WI38 (cell line): ENCODE measurements around the gene NTN1.
"Not testable (repeated sequence)": the region's sequence is repeated elsewhere in the genome, so short reads cannot be mapped to it uniquely, and the experiment has no call there.

ENCODE experiments used
- H3K4me3 ChIP-seq: 2 replicates; pipeline ENCODE4 v1.5.1; 2011; ENCODE audit warnings: low read depth, mild to moderate bottlenecking, control low read depth, low read length
- TF ChIP-seq, protein P1 (sequence below): IDR thresholded peaks from 2 replicates; pipeline ENCODE4 v1.5.1; 2012; ENCODE audit warnings: low read depth, mild to moderate bottlenecking, control low read depth, low read length

Gene NTN1

DNA sequence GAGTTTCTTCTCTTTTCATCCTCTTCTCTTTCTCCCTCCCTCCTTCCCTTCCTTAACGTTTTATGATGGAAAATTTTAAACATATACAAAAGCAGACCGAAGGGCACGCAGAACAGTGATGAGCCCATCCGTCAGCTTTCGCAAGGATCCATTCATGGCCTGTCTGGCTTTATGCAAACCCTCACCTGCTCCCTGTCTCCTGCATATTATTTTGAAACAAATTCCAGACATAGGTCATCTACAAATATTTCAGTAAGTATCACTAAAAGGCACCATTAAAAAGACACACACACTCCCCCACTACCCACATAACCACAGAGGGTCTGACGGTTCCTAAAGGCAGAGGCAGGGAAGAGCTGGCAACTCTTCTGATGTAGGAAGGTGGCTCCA, 235.0 kb downstream of the NTN1 start:
- H3K4me3 ChIP-seq: no peak overlapping the region
- TF ChIP-seq, protein P1, sequence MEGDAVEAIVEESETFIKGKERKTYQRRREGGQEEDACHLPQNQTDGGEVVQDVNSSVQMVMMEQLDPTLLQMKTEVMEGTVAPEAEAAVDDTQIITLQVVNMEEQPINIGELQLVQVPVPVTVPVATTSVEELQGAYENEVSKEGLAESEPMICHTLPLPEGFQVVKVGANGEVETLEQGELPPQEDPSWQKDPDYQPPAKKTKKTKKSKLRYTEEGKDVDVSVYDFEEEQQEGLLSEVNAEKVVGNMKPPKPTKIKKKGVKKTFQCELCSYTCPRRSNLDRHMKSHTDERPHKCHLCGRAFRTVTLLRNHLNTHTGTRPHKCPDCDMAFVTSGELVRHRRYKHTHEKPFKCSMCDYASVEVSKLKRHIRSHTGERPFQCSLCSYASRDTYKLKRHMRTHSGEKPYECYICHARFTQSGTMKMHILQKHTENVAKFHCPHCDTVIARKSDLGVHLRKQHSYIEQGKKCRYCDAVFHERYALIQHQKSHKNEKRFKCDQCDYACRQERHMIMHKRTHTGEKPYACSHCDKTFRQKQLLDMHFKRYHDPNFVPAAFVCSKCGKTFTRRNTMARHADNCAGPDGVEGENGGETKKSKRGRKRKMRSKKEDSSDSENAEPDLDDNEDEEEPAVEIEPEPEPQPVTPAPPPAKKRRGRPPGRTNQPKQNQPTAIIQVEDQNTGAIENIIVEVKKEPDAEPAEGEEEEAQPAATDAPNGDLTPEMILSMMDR: no peak

DNA sequence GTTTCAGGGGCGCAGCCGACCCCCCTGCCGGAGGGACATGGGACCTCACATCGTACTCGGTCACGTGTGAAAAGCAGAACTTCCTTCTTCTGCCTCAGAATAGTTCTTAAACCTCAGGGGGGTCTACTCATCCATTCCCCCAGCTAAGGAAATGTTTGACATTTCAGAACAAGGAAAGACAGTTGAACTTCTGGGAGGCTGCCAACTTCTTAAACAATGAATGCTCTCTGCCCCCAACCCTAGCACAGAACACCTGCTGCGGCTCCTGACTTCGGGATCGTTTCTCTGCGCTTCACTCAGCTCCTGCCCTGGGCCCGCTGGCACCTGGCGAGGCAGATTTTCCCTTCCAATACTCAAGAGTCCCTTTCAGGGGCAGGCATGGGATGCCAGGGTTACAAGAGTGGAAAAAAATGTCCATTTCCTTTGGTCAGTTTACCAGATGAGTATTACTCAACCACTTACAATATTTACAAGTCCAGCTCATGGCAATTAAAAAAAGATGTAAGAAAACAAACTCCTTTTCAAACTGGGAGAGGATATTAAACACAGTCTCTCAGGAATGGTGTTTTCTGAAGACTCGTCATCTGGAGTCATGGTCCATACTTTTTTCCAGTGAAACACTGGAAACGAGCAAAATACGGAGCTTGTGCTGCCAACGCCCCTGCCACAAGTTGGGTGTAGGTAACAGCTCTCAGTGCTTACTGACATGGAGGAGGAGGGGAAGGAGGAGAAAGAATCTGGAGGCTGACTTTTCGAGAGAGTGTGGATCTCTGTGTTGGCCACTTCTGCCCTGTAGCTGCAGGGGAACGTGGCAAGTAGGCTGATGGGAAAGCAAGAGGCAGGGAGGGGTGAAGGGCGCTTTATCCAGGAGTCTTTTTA, 235.7 kb downstream of the NTN1 start:
- TF ChIP-seq, protein P1: no peak
- no peak overlapping the region for H3K4me3 ChIP-seq

DNA sequence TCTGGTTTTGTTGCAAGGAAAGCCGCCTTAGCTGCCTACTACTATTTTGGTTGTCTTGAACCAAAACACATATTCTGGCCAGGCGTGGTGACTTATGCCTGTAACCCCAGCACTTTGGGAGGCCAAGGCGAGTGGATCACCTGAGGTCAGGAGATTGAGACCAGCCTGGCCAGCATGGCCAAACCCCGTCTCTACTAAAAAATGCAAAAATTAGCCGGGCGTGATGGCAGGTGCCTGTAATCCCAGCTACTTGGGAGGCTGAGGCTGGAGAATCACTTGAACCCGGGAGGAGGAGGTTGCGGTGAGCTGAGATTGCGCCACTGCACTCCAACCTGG, 236.3 kb downstream of the NTN1 start:
- H3K4me3 ChIP-seq: not testable (repeated sequence)

DNA sequence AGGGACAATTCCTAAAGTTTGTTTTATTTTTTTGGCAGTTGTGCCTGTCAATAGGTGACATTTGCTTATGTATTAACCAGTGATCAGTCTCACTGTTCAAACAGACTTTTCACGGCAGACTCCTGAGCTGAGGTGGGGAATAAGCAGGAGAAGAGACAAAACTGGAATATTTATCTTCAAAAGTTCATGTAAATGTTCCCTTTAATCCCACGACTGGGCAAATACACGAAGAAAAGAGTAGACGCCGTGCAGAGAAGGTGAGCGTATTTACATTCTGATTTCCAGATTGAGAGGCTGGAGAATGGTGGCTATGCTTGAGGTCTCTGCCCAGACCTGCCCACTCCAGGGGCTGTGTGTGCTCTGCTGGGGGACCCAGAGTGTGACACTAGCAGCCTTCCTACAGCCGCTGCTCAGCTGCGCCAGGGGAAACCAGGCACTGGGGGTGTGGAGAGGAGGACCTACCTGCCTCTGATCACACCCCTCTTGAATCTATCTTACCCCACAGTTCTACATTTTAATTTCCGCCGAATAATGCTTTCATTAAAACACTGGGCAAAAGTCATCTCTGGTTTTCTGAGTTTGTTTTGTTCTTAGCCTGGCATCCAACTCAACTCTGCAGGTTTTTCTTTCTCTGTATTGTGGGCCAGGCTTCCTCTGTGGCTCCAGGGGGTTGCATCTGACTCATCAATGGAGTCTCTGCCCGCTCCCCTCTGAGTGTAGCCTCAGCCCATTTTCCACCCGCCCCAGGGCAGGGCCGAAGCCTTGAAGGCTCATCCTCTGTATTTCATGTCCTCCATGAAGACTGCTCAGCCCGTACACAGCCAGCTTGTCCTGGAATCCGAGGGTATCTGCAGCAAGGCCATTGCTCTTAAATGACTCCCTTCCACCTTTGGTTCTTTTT, 237.1 kb downstream of the NTN1 start:
- TF ChIP-seq, protein P1: no peak
- H3K4me3 ChIP-seq: no peak overlapping the region

DNA sequence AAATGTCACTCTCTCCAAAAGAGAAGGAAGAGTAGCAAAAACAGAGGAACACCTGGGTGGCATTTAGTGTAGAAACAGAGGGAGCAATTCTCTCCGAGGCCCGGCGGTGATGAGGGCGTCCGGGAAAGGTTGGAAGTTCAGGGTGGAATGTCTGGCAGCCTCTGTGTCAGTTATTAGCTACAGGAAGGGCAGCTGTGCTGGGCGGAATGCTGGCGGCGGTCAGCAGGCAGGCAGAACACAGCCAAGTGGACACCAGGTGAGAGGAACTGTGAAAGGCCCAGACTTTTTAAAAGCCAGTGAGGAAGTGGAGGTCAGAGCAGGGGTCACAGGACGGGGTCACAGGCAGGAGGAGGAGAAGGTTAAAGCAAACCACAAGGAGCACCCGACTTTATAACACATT, 238.1 kb downstream of the NTN1 start:
- TF ChIP-seq, protein P1: no peak
- H3K4me3 ChIP-seq: no peak overlapping the region

DNA sequence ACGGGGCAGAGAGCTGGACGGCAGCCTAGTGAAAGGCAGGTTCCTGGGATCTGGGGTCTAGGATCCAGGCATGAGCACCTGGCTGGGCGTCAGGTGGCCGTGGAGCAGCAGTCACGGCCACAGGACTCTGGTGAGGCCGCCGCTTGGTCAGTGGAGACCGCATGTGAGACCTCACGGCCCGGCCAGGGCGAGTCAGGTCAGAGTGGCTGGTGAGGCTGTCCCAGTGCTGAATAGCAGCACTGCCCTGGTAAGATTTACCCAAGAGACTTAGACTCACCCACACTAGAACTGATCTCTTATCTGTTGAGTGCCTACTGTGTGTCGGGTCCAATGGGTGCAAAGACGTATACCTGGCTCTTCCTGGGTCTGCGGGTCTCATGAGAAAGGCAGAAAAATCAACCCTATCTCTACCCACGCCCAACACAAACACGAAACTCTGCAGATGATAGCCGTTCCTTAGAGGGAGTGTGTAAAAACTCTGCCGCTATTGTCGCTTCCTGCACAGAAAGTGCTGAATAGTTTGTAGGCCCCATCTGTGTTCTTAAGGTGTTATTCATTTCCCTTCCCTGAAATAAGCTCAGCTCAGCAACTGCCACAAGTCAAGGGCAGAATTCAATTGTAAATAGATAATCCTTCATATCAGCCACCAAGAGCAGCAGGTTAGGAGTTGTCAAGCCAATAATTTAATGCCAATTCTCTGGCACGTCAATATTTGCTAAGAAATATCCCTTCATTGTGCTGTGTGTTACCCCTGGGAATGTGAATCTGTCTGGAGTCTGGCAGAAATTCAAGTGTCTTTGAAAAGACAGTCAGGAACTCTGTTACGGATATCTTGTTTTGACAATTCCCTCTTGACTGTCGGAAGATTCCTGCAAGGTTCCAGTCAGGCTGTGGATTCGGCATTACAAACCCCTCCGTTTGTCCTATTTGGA, 240.0 kb downstream of the NTN1 start:
- TF ChIP-seq, protein P1: no peak
- no peak overlapping the region for H3K4me3 ChIP-seq

DNA sequence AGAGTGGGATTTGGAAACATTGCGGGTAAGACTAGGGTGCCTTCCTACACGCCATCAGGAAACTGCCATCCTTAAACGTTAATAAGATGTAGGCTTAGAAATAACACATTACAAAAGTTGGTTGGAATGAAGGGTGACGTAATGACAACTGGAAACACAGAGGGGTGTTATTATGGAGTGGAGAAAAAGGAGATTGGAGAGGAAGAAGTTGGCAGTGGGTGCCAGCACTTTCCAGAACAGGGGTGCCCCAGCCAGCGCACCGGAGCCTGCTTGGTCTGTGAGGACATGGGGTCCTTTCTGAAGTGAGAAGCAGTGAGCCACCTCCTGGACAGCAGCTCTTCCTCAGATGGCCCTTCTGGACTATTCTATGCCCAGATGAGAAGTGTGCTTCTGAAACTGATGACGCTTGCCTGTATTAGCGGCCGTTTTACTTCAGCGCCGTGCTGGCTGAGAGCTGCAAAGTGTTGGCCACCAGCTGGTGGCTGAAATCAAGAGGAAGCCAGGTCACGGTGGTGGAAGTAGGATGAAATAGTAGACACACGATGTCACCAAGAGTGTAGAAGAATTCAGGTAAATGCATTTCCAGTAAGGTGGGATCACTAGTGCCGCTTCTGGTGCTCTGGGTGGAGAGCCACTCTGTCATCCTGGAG, 244.8 kb downstream of the NTN1 start:
- H3K4me3 ChIP-seq: no peak overlapping the region
- TF ChIP-seq, protein P1: no peak
